Fibroblast of pulmonary artery (primary cell): Measurements from ENCODE around the gene ANO2.

Source experiments
- DNase-seq: peaks from one replicate; pipeline ENCODE4 v3.0.0-alpha.2; 2010; ENCODE audit warnings: low read depth
- H3K4me3 ChIP-seq: replicated peaks from 2 replicates; pipeline ENCODE4 v1.5.1; 2011; ENCODE audit warnings: low read depth, mild to moderate bottlenecking, control low read depth, low read length, moderate library complexity
- CTCF ChIP-seq: IDR thresholded peaks from 2 replicates; pipeline ENCODE4 v1.5.1; 2011; ENCODE audit warnings: mild to moderate bottlenecking, control low read depth, low read length, inconsistent platforms; ENCODE audit errors: missing control alignments

Gene ANO2

GRCh38 chr12:5784462-5785130 lies 160.5 kb downstream of the ANO2 start:
- TF ChIP-seq CTCF, result no peak
- H3K4me3 ChIP-seq, result no peak overlapping the region
- DNase-seq, result no peak

GRCh38 chr12:5783289-5783920 lies 161.7 kb downstream of the ANO2 start:
- TF ChIP-seq CTCF, result no peak
- no peak for DNase-seq
- H3K4me3 ChIP-seq, result no peak overlapping the region

GRCh38 chr12:5780536-5780935 lies 164.5 kb downstream of the ANO2 start:
- DNase-seq, result no peak
- TF ChIP-seq CTCF, result no peak
- H3K4me3 ChIP-seq, result no peak overlapping the region

- no peak for DNase-seq
- no peak overlapping the region for H3K4me3 ChIP-seq
- no peak for TF ChIP-seq CTCF
Measured at GRCh38 chr12:5779401-5779800, 165.7 kb downstream of the ANO2 start.

- no peak for DNase-seq
- H3K4me3 ChIP-seq, result no peak overlapping the region
- no peak for TF ChIP-seq CTCF
Measured at GRCh38 chr12:5778821-5779220, 166.2 kb downstream of the ANO2 start.

- H3K4me3 ChIP-seq, result no peak overlapping the region
- no peak for DNase-seq
- TF ChIP-seq CTCF, result no peak
Measured at GRCh38 chr12:5777451-5777850, 167.6 kb downstream of the ANO2 start.

GRCh38 chr12:5776091-5776490 lies 169.0 kb downstream of the ANO2 start:
- DNase-seq, result no peak
- no peak overlapping the region for H3K4me3 ChIP-seq
- TF ChIP-seq CTCF, result no peak
